K562 (cell line): Measurements from ENCODE around the gene NIPSNAP3A. TPM values are rescaled to one million over a fixed set of nuclear protein-coding genes. Genes with fewer than 3 reads are reported as not detected.

Experiments used
- E2F4 ChIP-seq: sonication (generic); formaldehyde crosslinking; IDR thresholded peaks from 2 replicates; pipeline ENCODE4 v1.8.0; 2022; ENCODE audit warnings: mild to moderate bottlenecking, low read depth, missing genetic modification reagents
- GTF2E2 ChIP-seq: fragments of 200-800 bp; sonication (Bioruptor generic); IDR thresholded peaks from 2 replicates; pipeline ENCODE4 v1.6.1; 2016; ENCODE audit warnings: missing genetic modification characterization, missing compliant biosample characterization
- HMGN3 ChIP-seq: IDR thresholded peaks from 2 replicates; pipeline ENCODE4 v1.6.1; 2011; ENCODE audit warnings: borderline replicate concordance, low read depth, mild to moderate bottlenecking, mixed read lengths, low read length; ENCODE audit not compliant: insufficient read length; ENCODE audit errors: extremely low read depth
- HNRNPK ChIP-seq: fragments of 200-400 bp; formaldehyde crosslinking; IDR thresholded peaks from one replicate; pipeline ENCODE4 v1.6.1; 2018; ENCODE audit warnings: mild to moderate bottlenecking, low read depth, low read length; ENCODE audit not compliant: poor library complexity, severe bottlenecking
- MBD2 ChIP-seq: sonication (generic); IDR thresholded peaks from 2 replicates; pipeline ENCODE4 v1.6.1; 2016; ENCODE audit warnings: low read depth, borderline replicate concordance
- MEF2A ChIP-seq: IDR thresholded peaks from 2 replicates; pipeline ENCODE4 v1.6.1; 2011; ENCODE audit warnings: low read depth, mild to moderate bottlenecking, low read length, moderate library complexity; ENCODE audit not compliant: control insufficient read depth
- TCF7L2 ChIP-seq: fragments of 150-350 bp; IDR thresholded peaks from 2 replicates; pipeline ENCODE4 v1.6.1; 2016; ENCODE audit warnings: low read depth, mild to moderate bottlenecking, low read length, moderate library complexity
- ZBTB43 ChIP-seq: sonication (generic); formaldehyde crosslinking; IDR thresholded peaks from 2 replicates; pipeline ENCODE4 v1.8.0; 2023; ENCODE audit warnings: mild to moderate bottlenecking, missing genetic modification reagents
- ZFP1 ChIP-seq: fragments of 450-650 bp; formaldehyde crosslinking; IDR thresholded peaks from 2 replicates; pipeline ENCODE4 v1.4.0; 2020; ENCODE audit warnings: mild to moderate bottlenecking, mixed read lengths
- ZNF695 ChIP-seq: fragments of 450-650 bp; formaldehyde crosslinking; IDR thresholded peaks from 2 replicates; pipeline ENCODE4 v1.4.0; 2020; ENCODE audit warnings: mild to moderate bottlenecking, moderate library complexity
- ZNF77 ChIP-seq: fragments of 250-450 bp; sonication (Bioruptor Pico); IDR thresholded peaks from 2 replicates; pipeline ENCODE4 v1.5.0; 2020
- polyA plus RNA-seq, 8 experiments: library from polyadenylated mRNA; depleted of rRNA in 4 of 8; stranded (reverse) in 5 of 8; unstranded in 3 of 8; fragments of >200 nt; fragmentation: Nextera tagmentation in 2 of 8; fragmentation: Illumina TruSeq in 1 of 8; extraction: Ambion mirVana in 2 of 8; extraction: Trizol in 1 of 8; gene quantifications; 2 replicates each; pipeline versions ENCODE4 v1.2.1 to v1.2.3, GENCODE V29; 2011 to 2014; ENCODE audit warnings: inconsistent platforms in 1 of 8, missing spikeins in 1 of 8
- total RNA-seq, 7 experiments: library from RNA; depleted of rRNA in 6 of 7; stranded (reverse); fragments of >200 nt in 6 of 7; fragmentation: Illumina TruSeq in 2 of 7; extraction: Trizol in 2 of 7; gene quantifications; 2 replicates each; pipeline versions ENCODE4 v1.2.1 to v1.2.3, GENCODE V29; 2011 to 2021; ENCODE audit warnings: low replicate concordance in 1 of 7

NIPSNAP3A gene
- total and polyA plus RNA-seq, 9 of the 15 experiments (the other 6 are each of a cell fraction or from before 2014, with no cell fraction given) = 25.3 to 132 (median 40.5) TPM

GRCh38 chr9:104746798-104747197 lies 685 bp upstream of the NIPSNAP3A start (continued):
- TF ChIP-seq GTF2E2 (no peak), MBD2 (no peak), MEF2A (no peak), ZBTB43 (CRISPR knock-in tag) (no peak), HMGN3 (no peak), HNRNPK (no peak), TCF7L2 (no peak), ZNF77 (CRISPR knock-in tag) (no peak), ZFP1 (CRISPR knock-in tag) (no peak), ZNF695 (CRISPR knock-in tag) (no peak), E2F4 (CRISPR knock-in tag) (no peak)
